GM19193 (cell line): ENCODE measurements around the gene IFNA5.

Experiments
- POLR2A ChIP-seq: IDR thresholded peaks from 4 replicates; pipeline ENCODE4 v1.6.1; 2011; ENCODE audit not compliant: insufficient read depth, insufficient read length; ENCODE audit errors: extremely low read depth

The IFNA5 gene

GRCh38 chr9:21316860-21317259, 11.7 kb upstream of the IFNA5 start:
- TF ChIP-seq POLR2A = no peak

GRCh38 chr9:21316032-21316842, 11.1 kb upstream of the IFNA5 start:
- no peak for TF ChIP-seq POLR2A

DNA sequence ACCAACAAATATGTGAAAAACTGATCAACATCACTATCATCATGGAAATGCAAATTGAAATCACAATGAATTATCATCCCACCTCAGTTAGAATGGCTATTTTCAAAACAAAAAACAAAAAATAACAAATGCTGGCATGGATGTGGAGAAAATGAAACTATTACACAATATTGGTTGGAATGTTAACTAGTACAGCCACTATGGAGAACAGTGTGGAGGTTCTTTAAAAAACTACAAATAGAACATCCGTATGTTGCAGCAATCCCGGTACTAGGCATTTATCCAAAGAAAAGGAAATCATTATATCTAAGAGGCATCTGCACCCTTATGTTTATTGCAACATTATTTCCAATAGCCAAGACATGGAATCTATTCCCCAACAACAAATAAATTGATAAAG, 9.0 kb upstream of the IFNA5 start:
- TF ChIP-seq POLR2A = no peak

GRCh38 chr9:21311889-21312288, 6.8 kb upstream of the IFNA5 start:
- TF ChIP-seq POLR2A = no peak

- TF ChIP-seq POLR2A = no peak
Observed at GRCh38 chr9:21295992-21296391, 9.1 kb downstream of the IFNA5 start.

DNA sequence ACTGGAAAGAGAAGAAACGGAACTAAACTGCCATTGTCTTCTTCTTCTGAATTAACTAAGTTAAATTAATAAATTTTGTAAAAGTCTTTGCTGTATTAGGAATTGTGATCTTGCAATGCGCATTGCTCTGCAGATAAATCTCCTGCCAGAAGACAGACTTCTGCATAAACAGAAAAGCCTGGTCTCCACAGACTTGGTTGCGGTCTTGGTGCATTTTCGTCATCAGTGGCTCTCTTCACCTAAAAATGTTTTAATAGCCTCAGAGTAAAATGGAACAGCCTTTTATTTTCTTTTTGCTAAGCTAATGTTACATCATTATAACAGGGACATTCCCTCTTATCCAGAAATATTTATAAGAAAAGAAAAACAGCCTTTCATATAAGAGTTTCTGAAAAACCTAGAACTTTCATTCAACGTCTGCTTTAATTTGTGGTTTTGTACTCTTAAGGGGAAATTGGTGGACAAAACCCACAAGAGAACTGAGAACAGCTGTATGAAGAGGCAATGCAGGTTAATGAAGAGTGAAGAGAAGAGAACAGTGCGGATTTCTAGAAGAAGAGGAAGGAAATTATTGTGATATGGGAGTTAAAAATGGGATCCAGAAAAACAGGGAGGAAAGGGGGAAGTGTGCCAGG, 10.1 kb downstream of the IFNA5 start:
- TF ChIP-seq POLR2A = no peak

- TF ChIP-seq POLR2A = no peak
Observed at GRCh38 chr9:21294364-21294774, 10.7 kb downstream of the IFNA5 start.

DNA sequence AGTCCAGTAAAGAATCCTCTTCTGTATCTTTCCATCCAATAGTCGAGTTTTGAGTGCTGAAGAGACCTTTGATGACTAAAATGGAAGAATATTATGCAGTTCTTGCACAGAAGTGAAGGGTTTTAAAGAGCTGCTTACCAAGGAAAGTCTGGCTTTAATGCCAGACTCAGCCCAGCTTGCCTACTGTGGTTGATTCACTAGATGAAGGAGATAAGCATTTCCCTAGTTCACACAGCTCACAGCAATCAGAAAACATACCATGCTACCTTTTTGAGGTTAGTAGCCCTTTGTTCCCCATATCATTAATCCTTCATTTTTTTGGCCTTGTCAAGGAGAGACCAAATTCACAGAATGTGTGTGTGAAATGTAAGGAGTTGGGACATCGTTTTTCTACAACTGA, 15.3 kb downstream of the IFNA5 start:
- no peak for TF ChIP-seq POLR2A

DNA sequence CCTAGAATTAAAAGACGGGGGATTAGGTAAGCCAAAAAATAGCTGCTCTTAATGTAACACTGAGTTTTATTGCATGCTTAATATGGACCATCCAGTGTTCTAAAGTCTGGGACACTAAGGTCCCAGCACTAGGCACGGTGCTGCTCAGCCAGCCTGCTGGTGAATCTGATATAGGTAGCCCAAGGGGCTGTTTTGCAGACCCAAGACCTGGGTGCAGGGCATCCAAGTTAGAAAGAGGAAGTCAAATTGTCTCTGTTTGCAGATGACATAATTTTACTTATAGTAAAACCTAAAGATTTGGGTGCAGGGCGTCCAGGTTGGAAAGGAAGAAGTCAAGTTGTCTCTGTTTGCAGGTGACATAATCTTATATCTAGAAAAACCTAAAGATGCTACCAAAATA, 17.8 kb downstream of the IFNA5 start:
- no peak for TF ChIP-seq POLR2A

GRCh38 chr9:21286659-21287058, 18.5 kb downstream of the IFNA5 start:
- TF ChIP-seq POLR2A = no peak

GRCh38 chr9:21286099-21286498, 19.0 kb downstream of the IFNA5 start:
- no peak for TF ChIP-seq POLR2A

- no peak for TF ChIP-seq POLR2A
Observed at GRCh38 chr9:21281275-21281674, 23.8 kb downstream of the IFNA5 start.

GRCh38 chr9:21268347-21268657, 36.8 kb downstream of the IFNA5 start:
- TF ChIP-seq POLR2A = no peak

GRCh38 chr9:21267485-21268346, 37.4 kb downstream of the IFNA5 start:
- no peak for TF ChIP-seq POLR2A

DNA sequence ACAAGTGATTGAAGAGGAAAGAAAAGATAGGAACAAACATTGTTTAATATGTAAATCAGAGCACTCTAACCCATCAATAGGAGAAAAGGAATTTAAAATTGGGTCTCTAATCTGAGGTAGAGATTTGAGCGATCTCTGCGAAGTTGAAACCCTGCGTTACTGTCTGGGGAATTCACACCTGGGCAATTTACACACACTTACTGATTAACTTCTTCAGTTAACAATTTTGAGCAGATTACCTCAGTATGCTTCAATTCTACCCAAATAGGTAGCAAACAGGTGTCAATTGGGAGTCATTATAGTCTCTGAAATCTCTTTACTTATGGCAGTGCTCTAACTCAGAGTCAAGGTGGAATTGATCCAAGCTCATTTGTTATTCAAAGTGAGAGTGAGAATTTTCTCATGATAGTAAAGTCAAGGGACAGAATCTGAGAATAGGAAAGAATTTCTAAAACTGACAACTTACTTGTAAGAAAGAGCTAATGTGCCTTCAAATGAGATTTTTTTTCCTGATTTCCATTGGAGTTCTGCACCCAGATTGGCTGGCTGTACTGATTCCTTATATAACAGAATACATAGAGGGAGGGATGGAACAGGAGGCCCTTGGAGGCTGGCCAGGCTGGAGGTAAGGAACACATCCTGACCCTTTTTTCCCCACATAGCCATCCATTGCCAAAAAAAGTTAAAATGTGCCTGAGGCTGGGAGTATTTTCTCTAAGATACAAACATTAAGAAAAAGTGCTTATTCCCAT, 38.2 kb downstream of the IFNA5 start:
- no peak for TF ChIP-seq POLR2A

- TF ChIP-seq POLR2A = no peak
Observed at GRCh38 chr9:21265421-21266189, 39.5 kb downstream of the IFNA5 start.
